BJ (cell line): ENCODE data around the gene LRP1B. TPM values are rescaled to one million over a fixed set of nuclear protein-coding genes. Genes with fewer than 3 reads are reported as not detected.

Source experiments
- CTCF ChIA-PET: fragments of 350-600 bp; formaldehyde crosslinking; extraction: SDS; loops from one replicate; lab custom pipeline; 2021; ENCODE audit warnings: antibody characterized with exemption, inconsistent platforms; lab: Yijun Ruan, JAX
- POLR2A ChIA-PET: fragments of 300-600 bp; sonication (Branson Sonifier 250); formaldehyde crosslinking; extraction: SDS; loops from one replicate; lab custom pipeline; 2021; ENCODE audit warnings: antibody characterized with exemption; lab: Charles Lee
- DNase-seq: peaks from one replicate; pipeline ENCODE4 v3.0.0-alpha.2; 2011; ENCODE audit warnings: low read depth
- H3K27me3 ChIP-seq: 2 replicates; pipeline ENCODE4 v1.6.0; 2011; ENCODE audit warnings: low read length; ENCODE audit not compliant: control insufficient read depth, insufficient read depth
- H3K36me3 ChIP-seq: 2 replicates; pipeline ENCODE4 v1.5.1; 2011; ENCODE audit warnings: low read length; ENCODE audit not compliant: control insufficient read depth, insufficient read depth
- H3K4me3 ChIP-seq: 2 replicates; pipeline ENCODE4 v1.5.1; 2011; ENCODE audit warnings: low read depth, mild to moderate bottlenecking, control low read depth, low read length
- polyA plus RNA-seq: library from polyadenylated mRNA; depleted of rRNA; stranded (reverse); fragments of >200 nt; gene quantifications from 2 replicates; pipeline ENCODE4 v1.2.3, GENCODE V29; 2011
- TF ChIP-seq, protein P1 (sequence below): IDR thresholded peaks from 2 replicates; pipeline ENCODE4 v1.5.1; 2011; ENCODE audit warnings: low read depth, mild to moderate bottlenecking, control low read depth, inconsistent platforms, low read length, moderate library complexity; ENCODE audit not compliant: insufficient read depth

Gene LRP1B
- polyA plus RNA-seq, 1 experiment, result 0.04 TPM

GRCh38 chr2:140472676-140473075 is 1658.1 kb downstream of the LRP1B start:
- POLR2A ChIA-PET, result no interaction called here
- CTCF ChIA-PET, result no interaction called here

DNA sequence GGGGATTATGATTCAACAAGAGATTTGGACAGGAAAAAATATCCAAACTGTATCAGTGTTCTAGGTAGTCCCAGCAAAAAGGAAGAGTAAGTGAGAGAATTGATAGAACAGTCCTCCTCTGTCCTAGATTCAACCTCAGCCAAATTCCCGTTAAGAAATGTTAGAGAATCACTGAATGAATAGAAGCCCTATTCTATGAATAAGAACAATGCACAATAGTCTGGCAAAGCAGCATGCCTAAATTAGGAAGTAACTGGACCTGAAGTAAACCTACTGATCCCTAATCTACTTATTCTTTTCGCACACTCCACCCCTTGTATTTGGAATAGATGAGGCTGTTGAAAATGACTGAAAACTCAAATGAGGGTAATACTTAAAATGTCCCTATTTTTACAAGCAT is 1665.5 kb downstream of the LRP1B start:
- no peaks in the 10 kb centered on the region for H3K36me3 ChIP-seq
- no peak overlapping the region for H3K4me3 ChIP-seq
- no peaks in the 10 kb centered on the region for H3K27me3 ChIP-seq
- DNase-seq, result no peak
- CTCF ChIA-PET, result no interaction called here
- POLR2A ChIA-PET, result no interaction called here
- TF ChIP-seq, protein P1, sequence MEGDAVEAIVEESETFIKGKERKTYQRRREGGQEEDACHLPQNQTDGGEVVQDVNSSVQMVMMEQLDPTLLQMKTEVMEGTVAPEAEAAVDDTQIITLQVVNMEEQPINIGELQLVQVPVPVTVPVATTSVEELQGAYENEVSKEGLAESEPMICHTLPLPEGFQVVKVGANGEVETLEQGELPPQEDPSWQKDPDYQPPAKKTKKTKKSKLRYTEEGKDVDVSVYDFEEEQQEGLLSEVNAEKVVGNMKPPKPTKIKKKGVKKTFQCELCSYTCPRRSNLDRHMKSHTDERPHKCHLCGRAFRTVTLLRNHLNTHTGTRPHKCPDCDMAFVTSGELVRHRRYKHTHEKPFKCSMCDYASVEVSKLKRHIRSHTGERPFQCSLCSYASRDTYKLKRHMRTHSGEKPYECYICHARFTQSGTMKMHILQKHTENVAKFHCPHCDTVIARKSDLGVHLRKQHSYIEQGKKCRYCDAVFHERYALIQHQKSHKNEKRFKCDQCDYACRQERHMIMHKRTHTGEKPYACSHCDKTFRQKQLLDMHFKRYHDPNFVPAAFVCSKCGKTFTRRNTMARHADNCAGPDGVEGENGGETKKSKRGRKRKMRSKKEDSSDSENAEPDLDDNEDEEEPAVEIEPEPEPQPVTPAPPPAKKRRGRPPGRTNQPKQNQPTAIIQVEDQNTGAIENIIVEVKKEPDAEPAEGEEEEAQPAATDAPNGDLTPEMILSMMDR, result no peak

More at GRCh38 chr2:140472676-140473075, 1658.1 kb downstream of the LRP1B start:
- no peaks in the 10 kb centered on the region for H3K27me3 ChIP-seq
- H3K36me3 ChIP-seq, result no peaks in the 10 kb centered on the region
- no peak for DNase-seq
- H3K4me3 ChIP-seq, result no peak overlapping the region
- TF ChIP-seq, protein P1, result no peak

GRCh38 chr2:140462990-140463389 is 1667.8 kb downstream of the LRP1B start:
- DNase-seq, result no peak
- TF ChIP-seq, protein P1, result no peak
- no peaks in the 10 kb centered on the region for H3K36me3 ChIP-seq
- ChIA-PET CTCF (no interaction called here), POLR2A (no interaction called here)
- no peaks in the 10 kb centered on the region for H3K27me3 ChIP-seq
- H3K4me3 ChIP-seq, result no peak overlapping the region

DNA sequence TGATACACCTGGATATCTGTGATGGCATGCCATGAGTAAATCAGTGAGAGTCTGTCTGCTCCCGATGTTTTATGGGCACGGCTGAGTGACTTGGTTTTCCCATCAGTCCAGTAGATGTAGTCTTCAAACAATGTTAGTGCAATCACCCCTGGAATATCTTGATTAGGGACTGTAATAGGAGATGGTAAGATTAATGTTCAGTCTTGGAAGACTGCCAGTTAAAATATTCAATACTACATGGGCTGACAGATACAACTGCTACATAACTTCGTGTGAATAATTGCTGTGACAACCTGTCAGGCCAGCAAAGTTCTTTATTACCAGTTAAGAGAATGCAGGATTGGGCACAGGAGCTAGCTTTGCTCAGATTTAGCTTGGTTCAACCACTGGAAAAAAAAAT is 1673.3 kb downstream of the LRP1B start:
- Histone ChIP-seq H3K27me3 (no peaks in the 10 kb centered on the region), H3K4me3 (no peak overlapping the region), H3K36me3 (no peaks in the 10 kb centered on the region)
- CTCF ChIA-PET, result no interaction called here
- POLR2A ChIA-PET, result no interaction called here
- DNase-seq, result no peak
- TF ChIP-seq, protein P1, result no peak

GRCh38 chr2:140455315-140455714 is 1675.5 kb downstream of the LRP1B start:
- ChIA-PET POLR2A (no interaction called here), CTCF (no interaction called here)
- Histone ChIP-seq H3K36me3 (no peaks in the 10 kb centered on the region), H3K4me3 (no peak overlapping the region), H3K27me3 (no peaks in the 10 kb centered on the region)
- TF ChIP-seq, protein P1, result no peak
- no peak for DNase-seq
